GM10248 (cell line): ENCODE results near the gene SLC25A29.

ENCODE experiments used
- CTCF ChIA-PET: fragments of 300-600 bp; sonication (Branson Sonifier 250); formaldehyde crosslinking; extraction: SDS; loops from one replicate; lab custom pipeline; 2021; ENCODE audit warnings: antibody characterized with exemption; lab: Yijun Ruan, JAX
- POLR2A ChIA-PET: fragments of 350-650 bp; sonication (Branson Sonifier 250); formaldehyde crosslinking; extraction: SDS; loops from one replicate; lab custom pipeline; 2020; ENCODE audit warnings: antibody characterized with exemption; lab: Yijun Ruan, JAX
- DNase-seq: peaks from one replicate; pipeline ENCODE4 v3.0.0; 2012; ENCODE audit errors: extremely low spot score
- TF ChIP-seq, protein P1 (sequence below): IDR thresholded peaks from 2 replicates; pipeline ENCODE4 v1.5.1; 2012; ENCODE audit warnings: mild to moderate bottlenecking, low read depth; ENCODE audit errors: extremely low read depth, missing control alignments, control extremely low read depth

Gene SLC25A29

DNA sequence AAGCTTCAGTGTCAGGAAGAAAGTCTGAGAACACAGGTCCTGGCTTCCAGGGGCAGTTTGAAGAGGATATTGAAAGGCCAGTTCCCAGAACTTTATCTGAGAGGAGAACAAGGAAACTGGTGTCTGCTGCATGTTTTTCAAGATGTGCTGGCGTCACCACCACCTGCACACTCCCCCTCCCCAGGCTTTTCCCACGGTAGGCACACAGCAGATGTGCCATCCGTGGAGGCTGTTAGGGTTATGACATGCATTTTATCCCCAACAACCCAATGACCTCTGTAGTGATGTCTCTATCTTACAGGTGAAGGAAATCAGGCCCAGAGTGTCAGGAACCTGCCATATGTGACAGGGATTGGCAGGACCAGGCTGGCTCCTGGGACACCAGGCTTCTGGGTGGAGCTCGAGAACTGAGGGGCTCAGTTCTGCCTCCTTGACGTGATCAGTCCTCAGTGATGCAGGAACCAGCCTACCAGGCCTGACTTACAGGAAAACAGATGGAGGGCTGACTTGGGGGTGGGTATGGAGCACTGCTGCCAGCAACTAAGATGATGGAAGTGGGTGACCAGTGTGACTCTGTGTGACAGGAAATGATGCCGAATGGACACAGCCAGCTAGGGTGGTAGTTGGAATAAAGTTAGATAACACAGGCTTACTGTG lies 33.6 kb upstream of the SLC25A29 start:
- TF ChIP-seq, protein P1, sequence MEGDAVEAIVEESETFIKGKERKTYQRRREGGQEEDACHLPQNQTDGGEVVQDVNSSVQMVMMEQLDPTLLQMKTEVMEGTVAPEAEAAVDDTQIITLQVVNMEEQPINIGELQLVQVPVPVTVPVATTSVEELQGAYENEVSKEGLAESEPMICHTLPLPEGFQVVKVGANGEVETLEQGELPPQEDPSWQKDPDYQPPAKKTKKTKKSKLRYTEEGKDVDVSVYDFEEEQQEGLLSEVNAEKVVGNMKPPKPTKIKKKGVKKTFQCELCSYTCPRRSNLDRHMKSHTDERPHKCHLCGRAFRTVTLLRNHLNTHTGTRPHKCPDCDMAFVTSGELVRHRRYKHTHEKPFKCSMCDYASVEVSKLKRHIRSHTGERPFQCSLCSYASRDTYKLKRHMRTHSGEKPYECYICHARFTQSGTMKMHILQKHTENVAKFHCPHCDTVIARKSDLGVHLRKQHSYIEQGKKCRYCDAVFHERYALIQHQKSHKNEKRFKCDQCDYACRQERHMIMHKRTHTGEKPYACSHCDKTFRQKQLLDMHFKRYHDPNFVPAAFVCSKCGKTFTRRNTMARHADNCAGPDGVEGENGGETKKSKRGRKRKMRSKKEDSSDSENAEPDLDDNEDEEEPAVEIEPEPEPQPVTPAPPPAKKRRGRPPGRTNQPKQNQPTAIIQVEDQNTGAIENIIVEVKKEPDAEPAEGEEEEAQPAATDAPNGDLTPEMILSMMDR, result no peak
- ChIA-PET POLR2A (no interaction called here), CTCF (interaction anchor here (2.1 to 2.2 kb wide), 2 partner anchors 21 to 54 kb away, joined by 8 to 11 read pairs; no protein-coding TSS in a partner anchor)
- no peak for DNase-seq

DNA sequence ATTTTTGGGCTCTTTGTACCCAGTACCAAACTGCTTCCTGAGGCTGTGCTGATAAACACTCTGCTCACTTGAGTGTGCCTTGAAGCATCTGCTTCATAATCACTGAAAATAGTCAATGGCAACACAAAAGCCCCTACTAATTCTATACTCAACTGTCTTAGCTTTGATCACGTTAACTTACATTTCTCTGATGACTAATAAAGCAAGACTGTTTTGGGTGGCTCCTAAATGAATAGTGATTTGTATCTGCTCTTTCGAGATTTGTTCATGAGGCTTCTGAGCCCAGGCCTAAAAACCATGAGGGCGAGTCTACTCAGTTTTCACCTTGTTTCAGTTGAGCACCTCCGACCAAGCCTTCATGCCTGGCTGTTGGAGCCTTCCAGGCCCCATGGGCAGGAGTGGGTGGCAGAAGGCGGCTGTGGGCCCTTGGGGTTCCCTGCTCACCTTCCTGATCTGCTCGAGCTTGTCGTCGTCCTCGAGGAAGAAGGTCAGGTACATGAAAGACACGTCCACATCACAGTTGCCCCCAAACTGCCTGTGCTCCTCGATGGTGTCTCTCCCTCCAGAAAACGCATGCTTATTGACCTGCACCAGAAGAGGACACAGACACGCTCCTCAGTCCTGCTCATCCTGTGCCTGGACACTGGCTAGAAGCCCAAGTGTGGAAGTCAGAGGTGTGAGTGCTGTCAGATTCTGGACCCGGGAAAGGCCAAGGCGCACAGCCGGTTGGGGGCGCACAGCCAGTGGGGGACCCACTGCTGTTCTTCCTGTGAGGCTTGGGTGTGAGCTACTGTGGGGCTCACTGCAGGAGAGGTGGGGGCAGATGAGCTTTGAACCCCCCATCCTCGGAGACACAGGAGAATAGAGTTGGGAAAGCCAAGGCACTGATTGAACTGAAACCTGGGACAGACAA lies 30.6 kb upstream of the SLC25A29 start:
- TF ChIP-seq, protein P1, result no peak
- peak; percentile 65 for DNase-seq
- ChIA-PET CTCF (interaction anchor here (0.9 to 2.0 kb wide), 8 partner anchors 9 to 51 kb away, joined by 3 to 6 read pairs (median 4); no protein-coding TSS in a partner anchor), POLR2A (interaction anchor here (1.3 to 1.6 kb wide), 2 partner anchors 17 to 39 kb away, joined by 3 to 7 read pairs; a partner anchor contains a TSS)

DNA sequence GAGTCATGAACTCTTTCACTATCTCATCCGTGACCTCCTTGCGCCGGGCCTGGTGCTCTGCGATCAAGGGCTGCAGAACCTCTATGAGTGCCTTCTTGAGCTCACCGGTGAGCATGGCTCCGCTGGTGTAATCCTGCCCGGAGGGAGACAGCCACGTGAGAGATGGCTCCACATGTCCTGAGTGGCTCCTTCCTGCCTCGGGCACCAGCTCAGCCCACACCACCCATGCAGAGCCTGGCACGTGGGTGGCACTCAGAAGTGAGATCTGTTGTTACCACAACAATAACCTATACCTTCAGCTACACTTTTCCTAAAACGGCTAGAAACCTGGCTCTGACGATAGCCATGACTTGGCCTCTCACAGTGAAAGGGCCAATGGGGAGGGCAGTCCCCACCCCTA lies 28.7 kb upstream of the SLC25A29 start:
- ChIA-PET POLR2A (interaction anchor here (1.1 kb wide), 1 partner anchor 129 kb away, joined by 3 read pairs; no protein-coding TSS in a partner anchor), CTCF (interaction anchor here (1.5 kb wide), 2 partner anchors 16 to 32 kb away, joined by 3 to 4 read pairs; no protein-coding TSS in a partner anchor)
- TF ChIP-seq, protein P1, result no peak
- DNase-seq, result no peak

DNA sequence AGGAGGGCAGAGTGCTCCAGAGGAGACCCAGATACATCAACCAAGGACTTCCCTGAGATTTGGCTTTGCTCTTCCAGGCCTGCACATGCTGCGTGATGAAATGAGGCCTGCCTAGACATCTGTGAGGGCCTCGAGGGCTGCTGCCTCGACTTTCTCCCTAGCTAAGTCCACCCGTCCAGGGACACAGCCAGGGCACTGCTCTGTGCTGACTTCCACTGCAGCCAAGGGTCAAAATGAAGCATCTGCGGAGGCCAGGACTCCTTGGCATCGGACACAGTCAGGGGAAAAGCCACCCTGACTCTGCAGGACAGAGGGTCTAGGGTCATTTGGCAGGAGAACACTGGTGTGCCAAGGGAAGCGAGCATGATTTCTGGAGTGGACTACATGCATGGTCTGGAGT lies 27.6 kb upstream of the SLC25A29 start:
- ChIA-PET POLR2A (no interaction called here), CTCF (interaction anchor here (1.0 to 1.5 kb wide), 2 partner anchors 13 to 31 kb away, joined by 4 read pairs; no protein-coding TSS in a partner anchor)
- TF ChIP-seq, protein P1, result no peak
- DNase-seq, result no peak

DNA sequence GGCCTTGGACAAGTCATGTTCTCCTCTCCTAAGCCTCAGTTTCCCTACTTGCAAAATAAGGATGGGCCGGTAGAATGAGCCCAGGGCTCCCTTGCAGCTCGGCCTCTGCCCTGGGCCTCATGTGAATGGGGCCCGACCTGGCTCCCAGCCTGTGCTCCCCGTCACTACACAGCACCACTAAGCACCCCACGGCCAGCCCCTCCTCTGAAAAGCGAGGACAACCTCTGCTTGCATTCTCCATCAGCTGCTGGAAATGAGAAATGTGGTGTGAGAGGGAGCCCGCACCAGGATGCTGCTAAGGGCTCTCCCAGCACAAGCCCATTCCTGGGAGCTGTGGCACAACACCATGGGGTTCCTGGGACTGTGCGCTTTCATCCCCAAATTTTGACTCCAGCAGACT lies 27.1 kb upstream of the SLC25A29 start:
- TF ChIP-seq, protein P1, result no peak
- POLR2A ChIA-PET, result interaction anchor here (1.0 kb wide), 1 partner anchor 8 kb away, joined by 3 read pairs; no protein-coding TSS in a partner anchor
- CTCF ChIA-PET, result interaction anchor here (1.0 kb wide), 1 partner anchor 12 kb away, joined by 4 read pairs; no protein-coding TSS in a partner anchor
- no peak for DNase-seq

DNA sequence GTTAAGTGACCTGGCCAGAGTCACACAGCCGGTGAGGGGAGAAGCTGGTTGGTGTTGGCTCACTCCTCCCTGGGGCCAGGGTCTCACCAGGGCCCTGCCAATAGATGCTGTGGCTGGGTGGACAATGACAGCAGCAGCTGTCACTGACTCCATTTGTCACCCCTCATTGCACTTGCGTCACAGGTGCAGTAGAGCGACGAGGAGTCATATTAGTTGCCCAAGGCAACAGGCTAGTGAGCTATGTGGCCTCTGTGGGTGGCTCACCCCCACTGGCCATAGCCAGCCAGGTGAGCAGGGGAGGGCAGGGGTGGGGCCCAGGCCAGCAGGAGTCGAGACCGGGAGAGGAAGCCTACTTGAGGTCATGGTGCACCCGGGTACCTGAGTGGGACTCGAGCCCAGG lies 26.6 kb upstream of the SLC25A29 start:
- POLR2A ChIA-PET, result interaction anchor here (1.0 kb wide), 1 partner anchor 9 kb away, joined by 3 read pairs; no protein-coding TSS in a partner anchor
- TF ChIP-seq, protein P1, result no peak
- DNase-seq, result peak; percentile 71
- CTCF ChIA-PET, result interaction anchor here (0.8 to 1.5 kb wide), 2 partner anchors 17 to 28 kb away, joined by 3 read pairs; no protein-coding TSS in a partner anchor
